GM13976 (cell line): ENCODE data around the gene SEMA6B.

Experiments used
- DNase-seq: peaks from one replicate; pipeline ENCODE4 v3.0.0; 2012; ENCODE audit warnings: low spot score
- in situ Hi-C: fragments of 300-500 bp; cut with MboI; formaldehyde crosslinking; loops from one replicate; pipeline ENCODE4 v1.12.0; 2022; ENCODE audit warnings: low sequenced_read_pairs, mixed read lengths, inconsistent platforms; ENCODE audit not compliant: unreplicated experiment
- TF ChIP-seq, protein P1 (sequence below): IDR thresholded peaks from 2 replicates; pipeline ENCODE4 v1.5.1; 2012; ENCODE audit warnings: borderline replicate concordance, mild to moderate bottlenecking; ENCODE audit not compliant: insufficient read depth; ENCODE audit errors: extremely low read depth, missing control alignments, control extremely low read depth

The SEMA6B gene

DNA sequence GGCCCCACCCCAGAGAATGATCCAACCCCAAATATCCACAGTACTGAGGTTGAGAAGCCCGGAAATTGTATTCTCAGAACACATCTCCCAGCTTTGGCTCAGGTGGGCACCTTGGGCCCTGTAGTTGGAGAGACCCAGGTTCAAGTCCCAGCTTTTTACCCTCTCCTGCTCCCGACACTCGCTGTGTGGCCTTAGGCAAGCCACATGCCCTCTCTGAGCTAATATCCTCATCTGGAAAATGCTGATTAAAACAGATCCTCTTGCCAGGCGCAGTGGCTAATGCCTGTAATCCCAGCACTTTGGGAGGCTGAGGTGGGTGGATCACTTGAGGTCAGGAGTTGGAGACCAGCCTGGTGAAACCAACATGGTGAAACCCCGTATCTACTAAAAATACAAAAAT is 43.8 kb downstream of the SEMA6B start:
- TF ChIP-seq, protein P1, sequence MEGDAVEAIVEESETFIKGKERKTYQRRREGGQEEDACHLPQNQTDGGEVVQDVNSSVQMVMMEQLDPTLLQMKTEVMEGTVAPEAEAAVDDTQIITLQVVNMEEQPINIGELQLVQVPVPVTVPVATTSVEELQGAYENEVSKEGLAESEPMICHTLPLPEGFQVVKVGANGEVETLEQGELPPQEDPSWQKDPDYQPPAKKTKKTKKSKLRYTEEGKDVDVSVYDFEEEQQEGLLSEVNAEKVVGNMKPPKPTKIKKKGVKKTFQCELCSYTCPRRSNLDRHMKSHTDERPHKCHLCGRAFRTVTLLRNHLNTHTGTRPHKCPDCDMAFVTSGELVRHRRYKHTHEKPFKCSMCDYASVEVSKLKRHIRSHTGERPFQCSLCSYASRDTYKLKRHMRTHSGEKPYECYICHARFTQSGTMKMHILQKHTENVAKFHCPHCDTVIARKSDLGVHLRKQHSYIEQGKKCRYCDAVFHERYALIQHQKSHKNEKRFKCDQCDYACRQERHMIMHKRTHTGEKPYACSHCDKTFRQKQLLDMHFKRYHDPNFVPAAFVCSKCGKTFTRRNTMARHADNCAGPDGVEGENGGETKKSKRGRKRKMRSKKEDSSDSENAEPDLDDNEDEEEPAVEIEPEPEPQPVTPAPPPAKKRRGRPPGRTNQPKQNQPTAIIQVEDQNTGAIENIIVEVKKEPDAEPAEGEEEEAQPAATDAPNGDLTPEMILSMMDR, result no peak
- no peak for DNase-seq
- in situ Hi-C loops, result no loop called here

DNA sequence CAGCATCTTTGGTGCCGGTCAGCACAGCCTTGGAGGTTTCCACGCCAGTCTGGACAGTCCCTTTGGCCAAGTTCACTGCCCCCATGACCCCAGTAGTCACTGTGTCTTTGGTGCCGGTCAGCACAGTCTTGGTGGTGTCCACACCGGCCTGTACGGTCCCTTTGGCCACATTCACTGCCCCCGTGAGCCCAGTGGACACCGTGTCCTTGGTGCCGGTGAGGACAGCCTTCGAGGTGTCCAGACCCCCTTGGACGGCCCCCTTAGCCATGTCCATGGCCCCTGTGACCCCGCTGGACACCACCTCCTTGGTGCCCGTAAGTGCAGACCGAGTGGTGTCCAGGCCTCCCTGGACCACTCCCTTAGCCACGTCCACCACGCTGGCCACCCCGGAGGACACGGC is 46.2 kb downstream of the SEMA6B start:
- DNase-seq, result no peak
- TF ChIP-seq, protein P1, result no peak
- in situ Hi-C loops, result no loop called here

DNA sequence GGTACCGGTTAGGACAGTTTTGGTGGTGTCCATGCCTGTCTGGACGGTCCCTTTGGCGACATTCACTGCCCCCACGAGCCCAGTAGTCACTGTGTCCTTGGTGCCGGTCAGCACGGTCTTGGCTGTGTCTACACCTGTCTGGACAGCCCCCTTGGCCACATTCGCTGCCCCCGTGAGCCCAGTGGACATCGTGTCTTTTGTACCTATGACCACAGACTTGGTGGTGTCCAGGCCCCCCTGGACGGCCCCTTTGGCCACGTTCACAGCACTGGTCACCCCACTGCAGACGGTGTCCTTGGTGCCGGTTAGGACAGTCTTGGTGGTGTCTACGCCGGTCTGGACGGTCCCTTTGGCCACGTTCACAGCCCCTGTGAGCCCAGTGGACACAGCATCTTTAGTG is 47.4 kb downstream of the SEMA6B start:
- in situ Hi-C loops, result no loop called here

DNA sequence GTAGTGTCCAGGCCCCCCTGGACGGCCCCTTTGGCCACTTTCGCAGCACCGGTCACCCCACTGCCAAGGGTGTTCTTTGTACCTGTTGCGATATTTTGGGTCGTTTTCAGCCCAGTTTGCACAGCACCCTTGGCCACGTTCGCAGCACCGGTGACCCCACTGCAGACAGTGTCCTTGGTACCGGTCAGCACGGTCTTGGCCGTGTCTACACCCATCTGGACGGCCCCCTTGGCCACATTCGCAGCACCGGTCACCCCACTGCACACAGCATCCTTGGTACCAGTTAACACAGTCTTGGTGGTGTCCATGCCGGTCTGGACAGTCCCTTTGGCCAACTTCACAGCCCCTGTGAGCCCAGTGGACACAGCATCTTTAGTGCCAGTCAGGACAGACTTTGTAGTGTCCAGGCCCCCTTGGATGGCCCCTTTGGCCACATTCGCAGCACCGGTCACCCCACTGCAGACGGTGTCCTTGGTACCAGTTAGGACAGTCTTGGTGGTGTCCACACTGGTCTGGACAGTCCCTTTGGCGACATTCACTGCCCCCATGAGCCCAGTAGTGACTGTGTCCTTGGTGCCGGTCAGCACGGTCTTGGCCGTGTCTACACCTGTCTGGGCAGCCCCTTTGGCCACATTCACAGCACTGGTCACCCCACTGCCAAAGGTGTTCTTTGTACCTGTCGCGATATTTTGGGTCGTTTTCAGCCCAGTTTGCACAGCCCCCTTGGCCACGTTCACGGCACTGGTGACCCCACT is 48.0 kb downstream of the SEMA6B start:
- TF ChIP-seq, protein P1, result no peak
- DNase-seq, result no peak
- in situ Hi-C loops, result no loop called here

More for the DNA sequence above, 47.4 kb downstream of the SEMA6B start:
- no peak for DNase-seq
- TF ChIP-seq, protein P1, result no peak

DNA sequence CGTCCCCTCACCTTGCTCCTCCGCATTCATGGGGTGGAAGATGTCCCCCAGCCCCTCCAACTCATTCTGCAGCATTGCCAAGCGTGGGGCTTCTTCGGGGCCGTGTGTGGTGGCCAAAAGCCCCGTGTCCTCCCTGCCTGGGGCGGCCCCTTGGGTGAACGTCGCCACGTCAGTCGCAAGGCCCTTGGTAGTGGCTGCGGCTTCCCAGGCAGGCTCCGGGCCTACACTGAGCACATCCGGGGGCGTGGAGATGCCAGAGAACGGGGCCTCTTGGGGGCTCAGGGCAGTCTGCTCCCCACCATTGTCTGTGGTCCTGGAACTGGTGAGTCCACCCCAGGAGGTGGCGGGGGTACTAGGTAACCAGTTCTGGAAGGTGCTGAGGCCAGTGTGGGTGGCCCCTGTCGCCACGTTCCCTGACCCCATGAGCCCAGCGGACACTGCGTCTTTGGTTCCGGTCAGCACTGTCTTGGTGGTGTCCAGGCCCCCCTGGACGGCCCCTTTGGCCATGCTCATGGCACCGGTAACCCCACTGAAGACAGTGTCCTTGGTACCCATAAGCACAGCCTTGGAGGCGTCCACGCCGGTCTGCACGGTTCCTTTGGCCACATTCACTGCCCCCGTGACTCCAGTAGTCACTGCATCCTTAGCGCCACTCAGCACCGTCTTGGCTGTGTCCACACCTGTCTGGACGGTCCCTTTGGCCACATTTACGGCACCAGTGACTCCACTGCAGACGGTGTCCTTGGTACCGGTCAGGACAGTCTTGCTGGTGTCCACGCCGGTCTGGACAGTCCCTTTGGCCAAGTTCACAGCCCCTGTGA is 48.8 kb downstream of the SEMA6B start:
- in situ Hi-C loops, result no loop called here
- TF ChIP-seq, protein P1, result no peak
- no peak for DNase-seq

DNA sequence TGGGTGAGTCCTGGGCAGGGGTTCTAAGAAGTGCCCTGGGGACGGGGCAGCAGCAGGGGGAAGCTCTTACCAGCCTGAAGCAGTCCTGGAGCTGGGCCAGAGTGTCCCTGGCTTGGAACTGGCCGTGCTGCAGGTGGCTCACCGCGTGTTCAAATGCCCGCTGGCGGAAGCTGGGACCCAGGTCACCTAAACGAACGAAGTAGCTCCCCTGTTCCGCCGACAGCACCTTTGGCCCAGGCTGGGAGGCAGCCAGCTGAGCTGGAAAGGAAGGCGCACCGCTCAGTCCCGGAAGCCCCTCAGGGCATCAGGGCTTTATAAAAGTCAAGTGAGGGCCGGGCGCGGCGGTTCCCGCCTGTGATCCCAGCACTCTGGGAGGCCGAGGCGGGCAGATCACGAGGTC is 50.8 kb downstream of the SEMA6B start:
- TF ChIP-seq, protein P1, result no peak
- no peak for DNase-seq
- in situ Hi-C loops, result no loop called here
